ENCODE results near the gene HOXC9. TPM values are rescaled to one million over a fixed set of nuclear protein-coding genes. Genes with fewer than 3 reads are reported as not detected.
A peak's percentile ranks its signal among the peaks of the same experiment; 100 is the strongest.

Gene HOXC9
- total and polyA plus RNA-seq, 9 of the 15 experiments (the other 6 are each of a cell fraction or from before 2014, with no cell fraction given): 1.1 to 10.5 (median 9.3) TPM

- TF ChIP-seq PRDM10 (IDR thresholded peaks at IDR 0.05; ENCODE audit: partially characterized antibody) (peak; percentile 89), ZNF583 (CRISPR knock-in tag; IDR thresholded peaks at IDR 0.05) (no peak), SMAD2 (IDR thresholded peaks at IDR 0.05; ENCODE audit: low read depth, low read length) (no peak), ETS1 (conservative IDR thresholded peaks at IDR 0.05; ENCODE audit: control insufficient read depth, low read depth, low read length) (no peak), RBBP5 (IDR thresholded peaks at IDR 0.05; ENCODE audit: borderline replicate concordance, insufficient read depth, low read length, poor library complexity, severe bottlenecking) (peak; percentile 30), HDAC1 (IDR thresholded peaks at IDR 0.05) (no peak), NCOA2 (IDR thresholded peaks at IDR 0.05; ENCODE audit: partially characterized antibody in 2 of 2) (no peak), MAZ (CRISPR knock-in tag; conservative IDR thresholded peaks at IDR 0.05 in 1 of 2, IDR thresholded peaks at IDR 0.05 in 1 of 2) (peak in 1 of 2 experiments; percentile 64; a peak in 1 of 4 replicates), JUND (IDR thresholded peaks at IDR 0.05; ENCODE audit: borderline replicate concordance, low read depth, low read length) (0 out of 2 replicates have a peak, but pooled peaks have one; percentile 43), JUND (tag; IDR thresholded peaks at IDR 0.05; ENCODE audit: borderline replicate concordance, low read depth, low read length) (no peak; the same call in 2 of the 3 replicates), HDAC3 (IDR thresholded peaks at IDR 0.05; ENCODE audit: borderline replicate concordance, partially characterized antibody) (no peak), NR2F6 (CRISPR knock-in tag; IDR thresholded peaks at IDR 0.05) (no peak), BACH1 (tag; IDR thresholded peaks at IDR 0.05) (no peak), ARID2 (IDR thresholded peaks at IDR 0.05) (peak; percentile 88), MEF2A (IDR thresholded peaks at IDR 0.05; ENCODE audit: control insufficient read depth, low read depth, low read length) (no peak), KLF16 (IDR thresholded peaks at IDR 0.05) (no peak), NR3C1 (CRISPR knock-in tag; IDR thresholded peaks at IDR 0.05) (no peak), NCOA1 (IDR thresholded peaks at IDR 0.05; ENCODE audit: low read depth) (no peak), ZHX1 (conservative IDR thresholded peaks at IDR 0.05; ENCODE audit: low read length) (no peak), THAP7 (CRISPR knock-in tag; IDR thresholded peaks at IDR 0.05) (0 out of 2 replicates have a peak, but pooled peaks have one; percentile 26)
These were observed 6.0 kb downstream of the HOXC9 start (continued) for GRCh38 chr12:54005853-54006558.
